Measurements from ENCODE around the gene TCTN1.

The TCTN1 gene

DNA sequence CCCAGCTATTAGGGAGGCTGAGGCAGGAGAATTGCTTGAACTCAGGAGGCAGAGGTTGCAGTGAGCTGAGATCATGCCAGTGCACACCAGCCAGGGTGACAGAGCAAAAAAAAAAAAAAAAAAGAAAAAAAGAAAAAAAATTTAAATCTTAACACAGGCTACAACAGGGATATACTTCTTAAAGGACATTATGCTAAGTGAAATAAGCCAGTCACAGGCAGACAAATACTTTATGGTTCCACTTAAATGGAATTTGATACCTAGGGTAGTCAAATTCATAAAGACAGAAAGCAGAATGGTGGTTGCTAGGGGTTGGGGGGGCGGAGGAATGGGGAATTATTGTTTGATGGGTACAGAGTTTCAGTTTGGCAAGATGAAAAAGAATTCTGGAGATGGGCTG lies 16.0 kb upstream of the TCTN1 start:
- no peaks in the 10 kb centered on the region for H3K9me3 ChIP-seq (ENCODE audit: insufficient read depth, low read length)
- no peaks in the 10 kb centered on the region for H3K9me2 ChIP-seq (replicated peaks; ENCODE audit: insufficient read depth, low read length)
- no peaks in the 10 kb centered on the region for H3K79me2 ChIP-seq (ENCODE audit: insufficient read depth, low read length)
- H3K4me3 ChIP-seq (ENCODE audit: insufficient read depth, low read length, poor library complexity, severe bottlenecking), result no peak overlapping the region
- no peak overlapping the region for H3K9ac ChIP-seq (ENCODE audit: low read length)
- no peaks in the 10 kb centered on the region for H4K20me1 ChIP-seq (ENCODE audit: low read depth, low read length)
- no peaks in the 10 kb centered on the region for H3K36me3 ChIP-seq (ENCODE audit: low read length)
- TF ChIP-seq, protein P1, sequence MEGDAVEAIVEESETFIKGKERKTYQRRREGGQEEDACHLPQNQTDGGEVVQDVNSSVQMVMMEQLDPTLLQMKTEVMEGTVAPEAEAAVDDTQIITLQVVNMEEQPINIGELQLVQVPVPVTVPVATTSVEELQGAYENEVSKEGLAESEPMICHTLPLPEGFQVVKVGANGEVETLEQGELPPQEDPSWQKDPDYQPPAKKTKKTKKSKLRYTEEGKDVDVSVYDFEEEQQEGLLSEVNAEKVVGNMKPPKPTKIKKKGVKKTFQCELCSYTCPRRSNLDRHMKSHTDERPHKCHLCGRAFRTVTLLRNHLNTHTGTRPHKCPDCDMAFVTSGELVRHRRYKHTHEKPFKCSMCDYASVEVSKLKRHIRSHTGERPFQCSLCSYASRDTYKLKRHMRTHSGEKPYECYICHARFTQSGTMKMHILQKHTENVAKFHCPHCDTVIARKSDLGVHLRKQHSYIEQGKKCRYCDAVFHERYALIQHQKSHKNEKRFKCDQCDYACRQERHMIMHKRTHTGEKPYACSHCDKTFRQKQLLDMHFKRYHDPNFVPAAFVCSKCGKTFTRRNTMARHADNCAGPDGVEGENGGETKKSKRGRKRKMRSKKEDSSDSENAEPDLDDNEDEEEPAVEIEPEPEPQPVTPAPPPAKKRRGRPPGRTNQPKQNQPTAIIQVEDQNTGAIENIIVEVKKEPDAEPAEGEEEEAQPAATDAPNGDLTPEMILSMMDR (IDR thresholded peaks at IDR 0.05; ENCODE audit: insufficient read depth, low read length, poor library complexity, severe bottlenecking), result no peak
- no peak for TF ChIP-seq EZH2phosphoT487 (conservative IDR thresholded peaks at IDR 0.05; ENCODE audit: low read length)
- no peak overlapping the region for H2AFZ ChIP-seq (ENCODE audit: low read depth, low read length, severe bottlenecking)
- no peak overlapping the region for H3K27ac ChIP-seq (ENCODE audit: low read depth, low read length)
- no peaks in the 10 kb centered on the region for H3K27me3 ChIP-seq (ENCODE audit: low read length)
- H3K4me2 ChIP-seq (ENCODE audit: low read depth, low read length, poor library complexity, severe bottlenecking), result no peak overlapping the region
- no peaks in the 10 kb centered on the region for H3F3A ChIP-seq (ENCODE audit: insufficient read depth)

- no peak overlapping the region for H3K9ac ChIP-seq (ENCODE audit: low read length)
- no peaks in the 10 kb centered on the region for H3K9me2 ChIP-seq (replicated peaks; ENCODE audit: insufficient read depth, low read length)
- no peak overlapping the region for H3K27ac ChIP-seq (ENCODE audit: low read depth, low read length)
- H3K27me3 ChIP-seq (ENCODE audit: low read length), result no peaks in the 10 kb centered on the region
- no peak overlapping the region for H3K4me3 ChIP-seq (ENCODE audit: insufficient read depth, low read length, poor library complexity, severe bottlenecking)
- H3K36me3 ChIP-seq (ENCODE audit: low read length), result no peaks in the 10 kb centered on the region
- H2AFZ ChIP-seq (ENCODE audit: low read depth, low read length, severe bottlenecking), result no peak overlapping the region
- no peak for TF ChIP-seq EZH2phosphoT487 (conservative IDR thresholded peaks at IDR 0.05; ENCODE audit: low read length)
- TF ChIP-seq, protein P1 (IDR thresholded peaks at IDR 0.05; ENCODE audit: insufficient read depth, low read length, poor library complexity, severe bottlenecking), result no peak
- H3F3A ChIP-seq (ENCODE audit: insufficient read depth), result no peaks in the 10 kb centered on the region; the same call in 1 of the 2 replicates
- no peaks in the 10 kb centered on the region for H3K9me3 ChIP-seq (ENCODE audit: insufficient read depth, low read length)
- H3K4me2 ChIP-seq (ENCODE audit: low read depth, low read length, poor library complexity, severe bottlenecking), result no peak overlapping the region
- H3K79me2 ChIP-seq (ENCODE audit: insufficient read depth, low read length), result no peaks in the 10 kb centered on the region
- no peaks in the 10 kb centered on the region for H4K20me1 ChIP-seq (ENCODE audit: low read depth, low read length)
Measured at GRCh38 chr12:110599334-110599733, 14.6 kb upstream of the TCTN1 start.

GRCh38 chr12:110600254-110600653 lies 13.7 kb upstream of the TCTN1 start:
- Histone ChIP-seq H3K9ac (ENCODE audit: low read length) (no peak overlapping the region), H3K4me2 (ENCODE audit: low read depth, low read length, poor library complexity, severe bottlenecking) (no peak overlapping the region), H3K27me3 (ENCODE audit: low read length) (no peaks in the 10 kb centered on the region), H3K36me3 (ENCODE audit: low read length) (no peaks in the 10 kb centered on the region), H3F3A (ENCODE audit: insufficient read depth) (no peaks in the 10 kb centered on the region; the same call in 1 of the 2 replicates), H2AFZ (ENCODE audit: low read depth, low read length, severe bottlenecking) (peak overlapping the region; percentile 11), H3K9me3 (ENCODE audit: insufficient read depth, low read length) (no peaks in the 10 kb centered on the region), H3K79me2 (ENCODE audit: insufficient read depth, low read length) (no peaks in the 10 kb centered on the region), H3K27ac (ENCODE audit: low read depth, low read length) (no peak overlapping the region), H3K4me3 (ENCODE audit: insufficient read depth, low read length, poor library complexity, severe bottlenecking) (no peak overlapping the region), H4K20me1 (ENCODE audit: low read depth, low read length) (no peaks in the 10 kb centered on the region), H3K9me2 (replicated peaks; ENCODE audit: insufficient read depth, low read length) (no peaks in the 10 kb centered on the region)
- TF ChIP-seq EZH2phosphoT487 (conservative IDR thresholded peaks at IDR 0.05; ENCODE audit: low read length), result no peak
- TF ChIP-seq, protein P1 (IDR thresholded peaks at IDR 0.05; ENCODE audit: insufficient read depth, low read length, poor library complexity, severe bottlenecking), result peak; percentile 25
